ENCODE measurements around the gene SWI5.

Gene SWI5

GRCh38 chr9:128321879-128322403, 45.9 kb downstream of the SWI5 start:
- no peak for DNase-seq

GRCh38 chr9:128322404-128323211, 46.5 kb downstream of the SWI5 start, which contains the start of the genes COQ4 and TRUB2:
Gene COQ4, plus strand, starts transcription at chr9:128322839. Its CDS starts 20 bp downstream, at chr9:128322859.
Gene TRUB2, minus strand, starts transcription at chr9:128322447. Its CDS starts 39 bp downstream, at chr9:128322408.
- peak; percentile 82 to 97 (median 88) for DNase-seq

GRCh38 chr9:128323212-128323730, 47.2 kb downstream of the SWI5 start:
- DNase-seq = no peak

- no peak for DNase-seq
Observed at GRCh38 chr9:128323791-128324190, 47.7 kb downstream of the SWI5 start.

- no peak for DNase-seq
Observed at GRCh38 chr9:128324401-128324800, 48.3 kb downstream of the SWI5 start.

- DNase-seq = no peak
Observed at GRCh38 chr9:128325629-128326028, 49.6 kb downstream of the SWI5 start.

GRCh38 chr9:128333451-128333869, 57.4 kb downstream of the SWI5 start:
- DNase-seq = no peak

GRCh38 chr9:128335161-128335560, 59.1 kb downstream of the SWI5 start:
- DNase-seq = no peak

- DNase-seq = no peak
Observed at GRCh38 chr9:128335914-128336313, 59.8 kb downstream of the SWI5 start.

GRCh38 chr9:128337936-128338335, 61.9 kb downstream of the SWI5 start:
- DNase-seq = no peak
